Urinary bladder (tissue), 4 donors: ENCODE results near the gene SEC14L3. TPM values are rescaled to one million over a fixed set of nuclear protein-coding genes. Genes with fewer than 3 reads are reported as not detected.

Experiments
- DNase-seq: peaks from one replicate; pipeline ENCODE4 v3.0.0-alpha.2; 2015; ENCODE audit errors: extremely low spot score
- H3K27ac ChIP-seq: one replicate; pipeline ENCODE4 v1.5.1; 2013; ENCODE audit warnings: low read depth, mild to moderate bottlenecking, moderate library complexity
- H3K36me3 ChIP-seq: one replicate; pipeline ENCODE4 v1.6.1; 2013; ENCODE audit warnings: mild to moderate bottlenecking, moderate library complexity; ENCODE audit not compliant: insufficient read depth
- H3K4me1 ChIP-seq: one replicate; pipeline ENCODE4 v1.6.1; 2013; ENCODE audit warnings: mild to moderate bottlenecking, moderate library complexity; ENCODE audit not compliant: insufficient read depth
- H3K4me3 ChIP-seq: one replicate; pipeline ENCODE4 v1.5.1; 2013; ENCODE audit warnings: low read depth, low read length
- WGBS: extraction: QIAGEN DNeasy Blood & Tissue Kit; methylation state at CpG from one replicate; pipeline ENCODE4 v1.1.7; 2013; 5-methylcytosine and 5-hydroxymethylcytosine counted together
- polyA plus RNA-seq: library from polyadenylated mRNA; stranded (reverse); fragments of 200-250 nt; gene quantifications from one replicate; pipeline ENCODE4 v1.2.3, GENCODE V29; 2013
- total RNA-seq: library from RNA; depleted of rRNA; stranded (reverse); fragments of >200 nt; gene quantifications from one replicate; pipeline ENCODE4 v1.2.3, GENCODE V29; 2014
- donor health status: healthy with polysubstance abuse.
- donor health status: healthy.

Gene SEC14L3
- total RNA-seq (not detected), polyA plus RNA-seq (not detected)

- no peak for DNase-seq
- H3K36me3 ChIP-seq, result no peaks in the 10 kb centered on the region
- H3K27ac ChIP-seq, result no peak within 1 kb of the TSS
- WGBS, result 69% methylated on average over 13 of the region's 13 CpGs
- no peak within 1 kb of the TSS for H3K4me3 ChIP-seq
- no peaks in the 10 kb centered on the region for H3K4me1 ChIP-seq
Measured at GRCh38 chr22:30471616-30472318, at the start of gene SEC14L3. TSS of gene SEC14L3 (minus strand) at chr22:30472017. CDS start at chr22:30471958, 59 bp downstream.

- WGBS, result 74% methylated on average over 7 of the region's 7 CpGs
Measured at GRCh38 chr22:30519842-30520425, 48.1 kb upstream of the SEC14L3 start.

GRCh38 chr22:30516731-30517130 is 44.9 kb upstream of the SEC14L3 start:
- 81% methylated on average over 5 of the region's 5 CpGs for WGBS
- no peak for DNase-seq

More at GRCh38 chr22:30519842-30520425, 48.1 kb upstream of the SEC14L3 start:
- Histone ChIP-seq H3K27ac (no peak overlapping the region), H3K4me3 (no peak overlapping the region), H3K36me3 (no peaks in the 10 kb centered on the region), H3K4me1 (no peaks in the 10 kb centered on the region)
- DNase-seq, result no peak

GRCh38 chr22:30516273-30516672 is 44.5 kb upstream of the SEC14L3 start:
- Histone ChIP-seq H3K36me3 (no peaks in the 10 kb centered on the region), H3K4me1 (no peaks in the 10 kb centered on the region), H3K27ac (no peak overlapping the region), H3K4me3 (no peak overlapping the region)
- DNase-seq, result no peak
- WGBS, result 84% methylated on average over 6 of the region's 6 CpGs

More at GRCh38 chr22:30516731-30517130, 44.9 kb upstream of the SEC14L3 start:
- no peaks in the 10 kb centered on the region for H3K36me3 ChIP-seq
- H3K4me1 ChIP-seq, result no peaks in the 10 kb centered on the region
- no peak overlapping the region for H3K4me3 ChIP-seq
- no peak overlapping the region for H3K27ac ChIP-seq

- no peak overlapping the region for H3K27ac ChIP-seq
- no peaks in the 10 kb centered on the region for H3K4me1 ChIP-seq
- H3K36me3 ChIP-seq, result no peaks in the 10 kb centered on the region
- WGBS, result 76% methylated on average over 4 of the region's 4 CpGs
- H3K4me3 ChIP-seq, result no peak overlapping the region
- DNase-seq, result no peak
Measured at GRCh38 chr22:30514252-30514651, 42.4 kb upstream of the SEC14L3 start.

GRCh38 chr22:30513462-30513861 is 41.6 kb upstream of the SEC14L3 start:
- 89% methylated on average over 6 of the region's 6 CpGs for WGBS

GRCh38 chr22:30511911-30512310 is 40.1 kb upstream of the SEC14L3 start:
- WGBS, result 89% methylated on average over 7 of the region's 7 CpGs
- no peak overlapping the region for H3K27ac ChIP-seq
- no peak overlapping the region for H3K4me3 ChIP-seq
- DNase-seq, result no peak
- H3K36me3 ChIP-seq, result no peaks in the 10 kb centered on the region
- no peaks in the 10 kb centered on the region for H3K4me1 ChIP-seq

More at GRCh38 chr22:30513462-30513861, 41.6 kb upstream of the SEC14L3 start:
- Histone ChIP-seq H3K4me3 (no peak overlapping the region), H3K27ac (no peak overlapping the region), H3K36me3 (no peaks in the 10 kb centered on the region), H3K4me1 (no peaks in the 10 kb centered on the region)
- DNase-seq, result no peak

- no peak for DNase-seq
- Histone ChIP-seq H3K4me1 (no peaks in the 10 kb centered on the region), H3K4me3 (no peak overlapping the region), H3K36me3 (no peaks in the 10 kb centered on the region), H3K27ac (no peak overlapping the region)
- 83% methylated on average over 9 of the region's 9 CpGs for WGBS
Measured at GRCh38 chr22:30511109-30511508, 39.3 kb upstream of the SEC14L3 start.

- no peak for DNase-seq
- 91% methylated on average over 5 of the region's 5 CpGs for WGBS
- no peaks in the 10 kb centered on the region for H3K36me3 ChIP-seq
- no peak overlapping the region for H3K27ac ChIP-seq
- no peak overlapping the region for H3K4me3 ChIP-seq
- no peaks in the 10 kb centered on the region for H3K4me1 ChIP-seq
Measured at GRCh38 chr22:30508216-30508615, 36.4 kb upstream of the SEC14L3 start.

- H3K4me1 ChIP-seq, result no peaks in the 10 kb centered on the region
- no peak overlapping the region for H3K4me3 ChIP-seq
- H3K36me3 ChIP-seq, result no peaks in the 10 kb centered on the region
- WGBS, result 85% methylated on average over 4 of the region's 4 CpGs
- no peak for DNase-seq
- no peak overlapping the region for H3K27ac ChIP-seq
Measured at GRCh38 chr22:30507670-30508069, 35.9 kb upstream of the SEC14L3 start.

- 79% methylated on average over 8 of the region's 8 CpGs for WGBS
- DNase-seq, result no peak
- no peak overlapping the region for H3K27ac ChIP-seq
- H3K4me3 ChIP-seq, result no peak overlapping the region
- H3K4me1 ChIP-seq, result no peaks in the 10 kb centered on the region
- no peaks in the 10 kb centered on the region for H3K36me3 ChIP-seq
Measured at GRCh38 chr22:30506507-30506968, 34.7 kb upstream of the SEC14L3 start.

- Histone ChIP-seq H3K4me3 (no peak overlapping the region), H3K36me3 (no peaks in the 10 kb centered on the region), H3K4me1 (no peaks in the 10 kb centered on the region), H3K27ac (no peak overlapping the region)
- DNase-seq, result no peak
- WGBS, result 79% methylated on average over 12 of the region's 12 CpGs
Measured at GRCh38 chr22:30503551-30503950, 31.7 kb upstream of the SEC14L3 start.

- H3K4me3 ChIP-seq, result no peak overlapping the region
- H3K36me3 ChIP-seq, result no peaks in the 10 kb centered on the region
- no peak overlapping the region for H3K27ac ChIP-seq
- no peak for DNase-seq
- H3K4me1 ChIP-seq, result no peaks in the 10 kb centered on the region
- 77% methylated on average over 3 of the region's 3 CpGs for WGBS
Measured at GRCh38 chr22:30502911-30503310, 31.1 kb upstream of the SEC14L3 start.

- Histone ChIP-seq H3K27ac (no peak overlapping the region), H3K4me1 (no peaks in the 10 kb centered on the region), H3K36me3 (no peaks in the 10 kb centered on the region), H3K4me3 (no peak overlapping the region)
- DNase-seq, result no peak
- WGBS, result 83% methylated on average over 4 of the region's 4 CpGs
Measured at GRCh38 chr22:30502153-30502552, 30.3 kb upstream of the SEC14L3 start.
